ENCODE measurements around the gene FOXO3. TPM values are rescaled to one million over a fixed set of nuclear protein-coding genes. Genes with fewer than 3 reads are reported as not detected.

Gene FOXO3
- total RNA-seq, 1 donor from 2014 or later: 45.2 TPM

GRCh38 chr6:108726726-108727339 lies 166.1 kb downstream of the FOXO3 start:
- Mint-ChIP-seq H3K9me3 (ENCODE audit: low read depth) (peaks cover 7% of the 10 kb centered on the region), H3K27me3 (peaks cover 17% of the 10 kb centered on the region), H3K4me3 (ENCODE audit: low read depth) (no peak overlapping the region), H3K36me3 (ENCODE audit: insufficient read depth) (peaks cover 7% of the 10 kb centered on the region), H3K4me1 (ENCODE audit: low read depth) (peaks cover 5% of the 10 kb centered on the region), H3K27ac (no peak overlapping the region)
- DNase-seq (ENCODE audit: low spot score, unreplicated experiment): no peak
- no peak for TF ChIP-seq CTCF (IDR thresholded peaks at IDR 0.05; ENCODE audit: unreplicated experiment)

- DNase-seq (ENCODE audit: low spot score, unreplicated experiment): no peak
- Mint-ChIP-seq H3K4me3 (ENCODE audit: low read depth) (no peak overlapping the region), H3K27ac (no peak overlapping the region), H3K9me3 (ENCODE audit: low read depth) (peaks cover 5% of the 10 kb centered on the region), H3K36me3 (ENCODE audit: insufficient read depth) (peaks cover 6% of the 10 kb centered on the region), H3K27me3 (peaks cover 17% of the 10 kb centered on the region), H3K4me1 (ENCODE audit: low read depth) (peaks cover 7% of the 10 kb centered on the region)
- TF ChIP-seq CTCF (IDR thresholded peaks at IDR 0.05; ENCODE audit: unreplicated experiment): no peak
Observed at GRCh38 chr6:108727966-108728730, 167.4 kb downstream of the FOXO3 start.

- Mint-ChIP-seq H3K27me3 (peaks cover 17% of the 10 kb centered on the region), H3K4me3 (ENCODE audit: low read depth) (no peak overlapping the region)
Observed at GRCh38 chr6:108728826-108729225, 168.1 kb downstream of the FOXO3 start.

GRCh38 chr6:108730635-108731515 lies 170.2 kb downstream of the FOXO3 start:
- H3K9me3 Mint-ChIP-seq (ENCODE audit: low read depth): no peaks in the 10 kb centered on the region
- H3K4me1 Mint-ChIP-seq (ENCODE audit: low read depth): peaks cover 8% of the 10 kb centered on the region
- no peaks in the 10 kb centered on the region for H3K36me3 Mint-ChIP-seq (ENCODE audit: insufficient read depth)
- H3K27me3 Mint-ChIP-seq: peaks cover 17% of the 10 kb centered on the region
- DNase-seq (ENCODE audit: low spot score, unreplicated experiment): no peak
- H3K4me3 Mint-ChIP-seq (ENCODE audit: low read depth): no peak overlapping the region
- TF ChIP-seq CTCF (IDR thresholded peaks at IDR 0.05; ENCODE audit: unreplicated experiment): no peak
- H3K27ac Mint-ChIP-seq: no peak overlapping the region

More at GRCh38 chr6:108728826-108729225, 168.1 kb downstream of the FOXO3 start:
- H3K27ac Mint-ChIP-seq: no peak overlapping the region
- TF ChIP-seq CTCF (IDR thresholded peaks at IDR 0.05; ENCODE audit: unreplicated experiment): no peak
- peaks cover 1% of the 10 kb centered on the region for H3K36me3 Mint-ChIP-seq (ENCODE audit: insufficient read depth)
- peaks cover 7% of the 10 kb centered on the region for H3K4me1 Mint-ChIP-seq (ENCODE audit: low read depth)
- no peaks in the 10 kb centered on the region for H3K9me3 Mint-ChIP-seq (ENCODE audit: low read depth)
- no peak for DNase-seq (ENCODE audit: low spot score, unreplicated experiment)

Data from progenitor cell of endocrine pancreas (in vitro differentiated cells).